Measurements from ENCODE around the gene MORN3.

DNA sequence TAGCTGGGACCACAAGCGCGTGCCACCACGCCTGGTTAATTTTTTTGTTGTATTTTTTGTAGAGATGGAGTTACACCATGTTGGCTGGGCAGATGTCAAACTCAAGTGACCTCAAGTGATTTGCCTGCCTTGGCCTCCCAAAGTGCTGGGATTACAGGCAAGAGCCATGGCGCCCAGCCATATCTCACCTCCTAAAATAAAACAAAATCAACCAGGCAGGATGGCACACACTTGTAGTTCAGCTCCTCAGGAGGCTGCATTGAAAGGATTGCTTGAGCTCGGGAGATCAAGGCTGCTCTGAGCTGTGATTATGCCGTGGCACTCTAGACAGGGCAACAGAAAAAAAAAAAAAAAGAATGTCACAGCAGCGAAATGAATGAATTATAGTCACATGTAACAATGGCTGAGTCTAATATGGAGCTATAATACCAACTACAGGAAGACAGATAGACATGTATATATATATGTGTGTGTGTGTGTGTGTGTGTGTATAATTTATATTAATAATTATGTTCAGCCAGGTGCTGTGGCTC, 23.8 kb upstream of the MORN3 start:
- TF ChIP-seq JUND (IDR thresholded peaks at IDR 0.05) (no peak), POLR2A (IDR thresholded peaks at IDR 0.05; ENCODE audit: borderline replicate concordance, extremely low read depth, insufficient read depth, insufficient read length) (no peak), ZBTB33 (IDR thresholded peaks at IDR 0.05; ENCODE audit: extremely low read depth, insufficient replicate concordance, low read length) (no peak)
